Measurements from ENCODE around the gene GCM1. TPM values are rescaled to one million over a fixed set of nuclear protein-coding genes. Genes with fewer than 3 reads are reported as not detected.

GCM1 gene
- total RNA-seq, 1 experiment from 2014 or later: 0.07 TPM

DNA sequence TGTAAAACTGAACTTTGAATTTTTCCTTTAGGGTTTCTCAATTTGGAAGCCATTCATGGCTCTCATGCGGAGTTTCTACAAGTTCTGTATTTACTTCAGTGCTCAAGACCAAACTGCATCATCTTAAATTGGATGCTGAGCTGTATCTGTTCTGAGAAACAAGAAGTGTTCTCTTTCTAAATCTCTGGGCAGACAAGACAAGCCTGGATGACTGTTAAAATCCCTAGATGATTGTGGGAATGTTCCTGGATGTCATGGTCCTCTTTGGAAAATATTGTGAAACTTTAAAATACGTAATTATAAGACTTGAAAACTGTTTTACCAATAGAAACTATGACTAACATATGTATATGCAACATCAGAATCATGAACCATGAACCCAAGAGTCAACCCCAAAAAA is 6.2 kb upstream of the GCM1 start:
- Histone ChIP-seq H3K9me2 (ENCODE audit: insufficient read depth) (no peaks in the 10 kb centered on the region), H2AFZ (ENCODE audit: low read depth, low read length, poor library complexity, severe bottlenecking) (no peak overlapping the region), H3K9ac (ENCODE audit: low read length) (no peak overlapping the region), H3K27me3 (ENCODE audit: insufficient read depth, low read length) (no peaks in the 10 kb centered on the region), H3K4me3 (replicated peaks in 1 of 2; ENCODE audit: low read depth in 1 of 2, low read length in 2 of 2) (no peak overlapping the region), H3K36me3 (ENCODE audit: control insufficient read depth in 1 of 2, insufficient read depth in 2 of 2, low read length in 2 of 2) (no peaks in the 10 kb centered on the region), H4K20me1 (ENCODE audit: insufficient read depth) (no peaks in the 10 kb centered on the region), H3K4me1 (ENCODE audit: control insufficient read depth in 1 of 2, insufficient read depth in 2 of 2, low read length in 2 of 2) (no peaks in the 10 kb centered on the region), H3K27ac (ENCODE audit: low read depth, low read length) (no peak overlapping the region), H3K9me3 (ENCODE audit: control insufficient read depth in 1 of 2, insufficient read depth in 1 of 2, low read depth in 1 of 2, low read length in 2 of 2) (no peaks in the 10 kb centered on the region), H3K4me2 (ENCODE audit: low read length) (no peak overlapping the region), H3K79me2 (ENCODE audit: insufficient read depth, low read length) (no peaks in the 10 kb centered on the region)
- no peak for ATAC-seq
- DNase-seq (ENCODE audit: low read depth, low spot score): no peak
- BruUV-seq (replicated peaks): no TSS peak
- TF ChIP-seq YY1 (IDR thresholded peaks at IDR 0.05; ENCODE audit: extremely low read depth, insufficient replicate concordance, low read depth, low read length) (no peak), EZH2 (IDR thresholded peaks at IDR 0.05) (no peak), ZNF274 (IDR thresholded peaks at IDR 0.05; ENCODE audit: low read depth, low read length) (no peak), JUND (IDR thresholded peaks at IDR 0.05) (no peak), CTCF (IDR thresholded peaks at IDR 0.05 in 2 of 3, conservative IDR thresholded peaks at IDR 0.05 in 1 of 3; ENCODE audit: borderline replicate concordance in 1 of 3, insufficient read depth in 1 of 3, low read depth in 2 of 3, low read length in 2 of 3) (no peak), EZH2phosphoT487 (IDR thresholded peaks at IDR 0.05; ENCODE audit: borderline replicate concordance) (no peak), SIN3A (IDR thresholded peaks at IDR 0.05; ENCODE audit: low read depth) (no peak), ELF1 (IDR thresholded peaks at IDR 0.05; ENCODE audit: borderline replicate concordance, low read depth) (no peak), SP1 (IDR thresholded peaks at IDR 0.05; ENCODE audit: low read depth) (no peak)
- TF ChIP-seq, protein P1, sequence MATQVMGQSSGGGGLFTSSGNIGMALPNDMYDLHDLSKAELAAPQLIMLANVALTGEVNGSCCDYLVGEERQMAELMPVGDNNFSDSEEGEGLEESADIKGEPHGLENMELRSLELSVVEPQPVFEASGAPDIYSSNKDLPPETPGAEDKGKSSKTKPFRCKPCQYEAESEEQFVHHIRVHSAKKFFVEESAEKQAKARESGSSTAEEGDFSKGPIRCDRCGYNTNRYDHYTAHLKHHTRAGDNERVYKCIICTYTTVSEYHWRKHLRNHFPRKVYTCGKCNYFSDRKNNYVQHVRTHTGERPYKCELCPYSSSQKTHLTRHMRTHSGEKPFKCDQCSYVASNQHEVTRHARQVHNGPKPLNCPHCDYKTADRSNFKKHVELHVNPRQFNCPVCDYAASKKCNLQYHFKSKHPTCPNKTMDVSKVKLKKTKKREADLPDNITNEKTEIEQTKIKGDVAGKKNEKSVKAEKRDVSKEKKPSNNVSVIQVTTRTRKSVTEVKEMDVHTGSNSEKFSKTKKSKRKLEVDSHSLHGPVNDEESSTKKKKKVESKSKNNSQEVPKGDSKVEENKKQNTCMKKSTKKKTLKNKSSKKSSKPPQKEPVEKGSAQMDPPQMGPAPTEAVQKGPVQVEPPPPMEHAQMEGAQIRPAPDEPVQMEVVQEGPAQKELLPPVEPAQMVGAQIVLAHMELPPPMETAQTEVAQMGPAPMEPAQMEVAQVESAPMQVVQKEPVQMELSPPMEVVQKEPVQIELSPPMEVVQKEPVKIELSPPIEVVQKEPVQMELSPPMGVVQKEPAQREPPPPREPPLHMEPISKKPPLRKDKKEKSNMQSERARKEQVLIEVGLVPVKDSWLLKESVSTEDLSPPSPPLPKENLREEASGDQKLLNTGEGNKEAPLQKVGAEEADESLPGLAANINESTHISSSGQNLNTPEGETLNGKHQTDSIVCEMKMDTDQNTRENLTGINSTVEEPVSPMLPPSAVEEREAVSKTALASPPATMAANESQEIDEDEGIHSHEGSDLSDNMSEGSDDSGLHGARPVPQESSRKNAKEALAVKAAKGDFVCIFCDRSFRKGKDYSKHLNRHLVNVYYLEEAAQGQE (IDR thresholded peaks at IDR 0.05; ENCODE audit: low read depth): no peak
- POLR2A ChIA-PET: no interaction called here
- intact Hi-C loops (cut with micrococcal nuclease): no loop called here
- CTCF ChIA-PET: no interaction called here
- RAD21 ChIA-PET (ENCODE audit: low non-redundant PET in 1 of 2, low total read pairs in 2 of 2, uncharacterized antibody in 2 of 2, unreplicated experiment in 2 of 2): no interaction called here

All from HCT116 (cell line).